Measurements from ENCODE around the gene SPPL3. TPM values are rescaled to one million over a fixed set of nuclear protein-coding genes. Genes with fewer than 3 reads are reported as not detected.
"Not testable (repeated sequence)": the region's sequence is repeated elsewhere in the genome, so short reads cannot be mapped to it uniquely, and the experiment has no call there.

Gene SPPL3
- total RNA-seq, 1 donor from 2014 or later, result 26.8 TPM

DNA sequence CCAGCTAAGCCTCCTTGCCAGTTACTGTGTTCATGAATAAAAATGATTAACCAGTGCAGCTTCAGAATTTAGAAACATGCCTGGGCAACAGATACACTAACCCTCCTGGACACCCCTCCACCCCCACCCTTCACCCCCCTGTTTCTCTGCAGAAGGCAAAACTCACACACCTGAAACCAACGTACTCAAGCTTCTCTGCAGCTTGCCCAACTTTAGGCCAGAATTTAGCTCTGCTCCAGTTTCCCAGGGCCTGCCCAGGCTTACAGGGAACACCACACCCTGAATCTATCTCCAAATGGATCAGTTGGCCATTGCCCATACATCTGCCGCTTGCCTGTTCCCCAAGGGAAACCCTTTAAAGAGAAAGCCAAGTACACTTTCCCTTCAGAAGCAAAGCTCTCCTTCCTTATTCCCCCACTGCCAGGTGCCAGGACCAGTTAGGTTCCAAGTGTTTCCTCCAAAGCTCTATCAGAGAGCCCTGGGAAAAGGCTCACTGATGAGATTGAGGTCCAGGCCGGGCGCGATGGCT, 1.8 kb upstream of the SPPL3 start:
- peaks cover 47% of the 10 kb centered on the region for H3K4me1 ChIP-seq
- H3K36me3 ChIP-seq, result no peaks in the 10 kb centered on the region
- DNase-seq, result no peak
- peak overlapping the region; percentile 71 for H3K27ac ChIP-seq (replicated peaks)
- H3K9me3 ChIP-seq (replicated peaks), result no peaks in the 10 kb centered on the region
- TF ChIP-seq, protein P1, sequence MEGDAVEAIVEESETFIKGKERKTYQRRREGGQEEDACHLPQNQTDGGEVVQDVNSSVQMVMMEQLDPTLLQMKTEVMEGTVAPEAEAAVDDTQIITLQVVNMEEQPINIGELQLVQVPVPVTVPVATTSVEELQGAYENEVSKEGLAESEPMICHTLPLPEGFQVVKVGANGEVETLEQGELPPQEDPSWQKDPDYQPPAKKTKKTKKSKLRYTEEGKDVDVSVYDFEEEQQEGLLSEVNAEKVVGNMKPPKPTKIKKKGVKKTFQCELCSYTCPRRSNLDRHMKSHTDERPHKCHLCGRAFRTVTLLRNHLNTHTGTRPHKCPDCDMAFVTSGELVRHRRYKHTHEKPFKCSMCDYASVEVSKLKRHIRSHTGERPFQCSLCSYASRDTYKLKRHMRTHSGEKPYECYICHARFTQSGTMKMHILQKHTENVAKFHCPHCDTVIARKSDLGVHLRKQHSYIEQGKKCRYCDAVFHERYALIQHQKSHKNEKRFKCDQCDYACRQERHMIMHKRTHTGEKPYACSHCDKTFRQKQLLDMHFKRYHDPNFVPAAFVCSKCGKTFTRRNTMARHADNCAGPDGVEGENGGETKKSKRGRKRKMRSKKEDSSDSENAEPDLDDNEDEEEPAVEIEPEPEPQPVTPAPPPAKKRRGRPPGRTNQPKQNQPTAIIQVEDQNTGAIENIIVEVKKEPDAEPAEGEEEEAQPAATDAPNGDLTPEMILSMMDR (IDR thresholded peaks at IDR 0.05; ENCODE audit: borderline replicate concordance), result no peak
- no peak overlapping the region for H3K4me3 ChIP-seq
- intact Hi-C loops (cut with micrococcal nuclease), result no loop called here
- no peaks in the 10 kb centered on the region for H3K27me3 ChIP-seq (ENCODE audit: low read depth)

DNA sequence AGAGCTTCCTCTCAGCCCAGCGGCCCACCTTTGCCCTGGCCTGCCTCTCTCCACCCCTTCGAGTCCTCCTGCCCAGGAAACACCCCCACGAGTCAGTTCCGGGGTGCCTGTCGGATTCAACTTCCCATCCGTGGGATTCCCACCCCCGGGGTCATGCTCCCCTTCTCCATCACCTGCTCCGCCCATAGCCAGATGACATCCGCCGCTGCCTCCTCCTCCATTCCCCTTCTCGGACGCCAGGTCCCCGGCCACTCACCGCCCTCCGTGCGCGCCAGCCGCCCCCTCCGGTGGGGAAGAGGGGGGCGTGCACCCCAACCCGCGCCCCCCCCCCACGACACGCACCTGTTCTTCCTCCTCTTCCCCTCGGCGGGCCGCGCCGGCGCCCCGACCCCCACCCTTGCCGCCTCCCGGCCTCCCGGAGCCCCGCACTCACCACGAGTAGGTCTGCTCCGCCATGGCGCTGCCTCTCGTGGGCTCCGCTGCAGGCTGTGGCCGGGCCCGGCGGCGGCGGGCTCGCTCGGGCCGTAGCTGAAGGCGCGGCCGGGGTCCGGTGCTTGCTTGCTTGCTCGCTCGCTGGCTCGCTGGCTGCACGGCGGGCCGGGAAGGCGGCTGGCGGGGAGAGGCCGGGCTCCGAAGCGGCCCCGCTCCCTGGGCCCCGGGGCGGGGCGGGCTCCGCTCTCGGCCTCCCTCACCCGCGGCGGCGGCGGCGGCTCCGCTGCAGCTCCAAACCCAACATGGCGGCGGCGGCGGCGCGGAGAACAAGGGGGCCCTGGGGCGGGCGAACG, 554 bp downstream of the SPPL3 start:
- H3K27me3 ChIP-seq (ENCODE audit: low read depth), result no peaks in the 10 kb centered on the region
- H3K27ac ChIP-seq (replicated peaks), result peak overlapping the region; percentile 97
- intact Hi-C loops (cut with micrococcal nuclease), result no loop called here
- peak; percentile 64 for DNase-seq
- TF ChIP-seq, protein P1 (IDR thresholded peaks at IDR 0.05; ENCODE audit: borderline replicate concordance), result no peak
- peak overlapping the region; percentile 98 for H3K4me3 ChIP-seq
- H3K4me1 ChIP-seq, result peaks cover 60% of the 10 kb centered on the region
- no peaks in the 10 kb centered on the region for H3K36me3 ChIP-seq
- no peaks in the 10 kb centered on the region for H3K9me3 ChIP-seq (replicated peaks)

DNA sequence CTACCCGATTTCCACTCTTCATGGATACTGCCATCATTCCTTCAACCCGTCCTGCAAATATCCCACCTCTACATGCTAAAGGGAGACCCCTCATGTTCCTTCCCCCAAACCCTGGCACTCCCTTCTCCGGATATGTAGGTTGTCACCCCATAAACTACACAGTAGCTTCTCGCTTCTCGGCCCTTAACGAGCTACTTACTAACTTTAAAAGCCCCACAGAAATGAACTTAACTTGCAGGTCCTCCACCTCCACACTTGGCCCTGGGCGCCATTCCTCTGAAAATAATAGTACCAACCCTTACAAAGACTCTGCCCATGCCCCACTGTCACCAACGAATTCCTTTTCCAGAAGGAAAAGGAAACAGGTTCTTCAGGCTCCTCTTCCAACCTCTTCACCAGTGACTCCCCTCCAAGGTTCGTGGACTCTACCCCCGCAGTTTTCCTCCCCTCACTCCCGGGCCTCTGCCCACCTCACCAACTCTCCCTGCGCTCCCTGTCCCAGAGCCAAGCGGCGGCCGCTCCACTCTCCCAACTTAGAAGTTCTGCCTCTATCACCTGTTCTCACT, 1.2 kb downstream of the SPPL3 start:
- intact Hi-C loops (cut with micrococcal nuclease), result no loop called here
- TF ChIP-seq, protein P1 (IDR thresholded peaks at IDR 0.05; ENCODE audit: borderline replicate concordance), result no peak
- H3K27ac ChIP-seq (replicated peaks), result peak overlapping the region; percentile 97
- H3K4me1 ChIP-seq, result peaks cover 66% of the 10 kb centered on the region
- H3K4me3 ChIP-seq, result peak overlapping the region; percentile 98
- H3K27me3 ChIP-seq (ENCODE audit: low read depth), result no peaks in the 10 kb centered on the region
- no peaks in the 10 kb centered on the region for H3K36me3 ChIP-seq
- H3K9me3 ChIP-seq (replicated peaks), result no peaks in the 10 kb centered on the region
- DNase-seq, result no peak

DNA sequence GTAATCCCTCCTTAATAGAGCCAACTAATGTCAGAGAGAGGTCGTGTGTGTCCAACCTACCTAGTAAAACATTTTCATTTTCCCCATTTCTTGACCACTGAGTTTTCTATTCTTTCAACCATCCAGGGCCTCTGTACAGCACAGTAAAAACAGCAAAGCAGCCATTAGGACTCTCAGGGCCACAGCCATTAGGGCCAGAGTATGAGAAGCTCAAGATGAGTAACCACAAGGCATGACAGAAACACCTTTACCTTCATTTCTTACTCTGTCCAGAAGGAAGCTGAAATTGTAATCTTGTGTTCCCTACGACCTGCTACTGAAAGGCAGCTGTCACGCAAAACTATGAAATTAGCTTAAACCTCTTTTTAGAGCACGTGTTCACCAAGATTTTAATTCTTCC, 2.3 kb downstream of the SPPL3 start:
- H3K4me3 ChIP-seq, result no peak overlapping the region
- H3K36me3 ChIP-seq, result no peaks in the 10 kb centered on the region
- no peaks in the 10 kb centered on the region for H3K27me3 ChIP-seq (ENCODE audit: low read depth)
- H3K4me1 ChIP-seq, result peaks cover 66% of the 10 kb centered on the region
- intact Hi-C loops (cut with micrococcal nuclease), result no loop called here
- no peak overlapping the region for H3K27ac ChIP-seq (replicated peaks)
- TF ChIP-seq, protein P1 (IDR thresholded peaks at IDR 0.05; ENCODE audit: borderline replicate concordance), result no peak
- H3K9me3 ChIP-seq (replicated peaks), result no peaks in the 10 kb centered on the region
- no peak for DNase-seq

DNA sequence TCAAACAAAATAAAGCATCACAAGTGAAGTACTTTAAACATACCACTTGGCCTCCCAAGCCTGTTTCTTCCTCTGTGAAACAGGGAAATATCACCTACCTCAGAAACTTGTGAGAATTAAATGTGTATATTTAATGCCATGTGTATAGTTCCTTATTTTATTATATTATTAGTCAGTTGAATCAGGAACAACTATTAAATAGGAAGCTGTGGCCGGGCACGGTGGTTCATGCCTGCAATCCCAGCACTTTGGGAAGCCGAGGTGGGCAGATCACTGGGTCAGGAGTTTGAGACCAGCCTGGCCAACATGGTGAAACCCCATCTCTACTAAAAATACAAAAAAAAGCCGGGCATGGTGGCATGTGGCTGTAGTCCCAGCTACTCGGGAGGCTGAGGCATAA, 3.1 kb downstream of the SPPL3 start:
- H3K27me3 ChIP-seq (ENCODE audit: low read depth); H3K27ac ChIP-seq (replicated peaks); H3K9me3 ChIP-seq (replicated peaks); H3K36me3 ChIP-seq; H3K4me3 ChIP-seq; intact Hi-C loops (cut with micrococcal nuclease); DNase-seq: not testable (repeated sequence)
- peaks cover 72% of the 10 kb centered on the region for H3K4me1 ChIP-seq

DNA sequence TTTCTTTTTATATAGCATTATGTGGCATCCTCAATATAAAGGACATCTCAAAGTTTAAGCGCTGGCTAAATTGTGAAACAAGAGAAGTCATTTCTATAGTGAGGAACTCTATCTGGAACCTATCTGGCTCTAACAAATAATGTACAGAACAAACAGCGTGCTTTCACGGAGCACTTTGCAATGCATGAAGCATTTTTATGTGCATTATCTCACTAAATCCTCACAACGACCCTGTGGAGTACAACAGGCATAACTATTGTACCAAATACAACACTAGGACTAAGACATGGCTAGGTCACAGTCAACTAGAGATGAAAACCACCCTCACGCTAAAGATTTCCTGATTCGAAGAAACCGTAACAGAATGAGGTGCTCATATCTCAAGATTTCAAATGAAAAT, 8.6 kb downstream of the SPPL3 start:
- intact Hi-C loops (cut with micrococcal nuclease), result no loop called here
- TF ChIP-seq, protein P1 (IDR thresholded peaks at IDR 0.05; ENCODE audit: borderline replicate concordance), result no peak

More for the DNA sequence above, 8.6 kb downstream of the SPPL3 start:
- H3K9me3 ChIP-seq (replicated peaks), result no peaks in the 10 kb centered on the region
- H3K27me3 ChIP-seq (ENCODE audit: low read depth), result no peaks in the 10 kb centered on the region
- DNase-seq, result no peak
- no peak overlapping the region for H3K4me3 ChIP-seq
- peaks cover 75% of the 10 kb centered on the region for H3K4me1 ChIP-seq
- no peak overlapping the region for H3K27ac ChIP-seq (replicated peaks)
- no peaks in the 10 kb centered on the region for H3K36me3 ChIP-seq

All from left ventricle myocardium inferior (tissue), 1 donor.